Measurements from ENCODE around the gene TNK1. TPM values are rescaled to one million over a fixed set of nuclear protein-coding genes. Genes with fewer than 3 reads are reported as not detected.

TNK1 gene
- total and polyA plus RNA-seq, 2 experiments from 2014 or later, result 6.1 to 8.9 TPM

DNA sequence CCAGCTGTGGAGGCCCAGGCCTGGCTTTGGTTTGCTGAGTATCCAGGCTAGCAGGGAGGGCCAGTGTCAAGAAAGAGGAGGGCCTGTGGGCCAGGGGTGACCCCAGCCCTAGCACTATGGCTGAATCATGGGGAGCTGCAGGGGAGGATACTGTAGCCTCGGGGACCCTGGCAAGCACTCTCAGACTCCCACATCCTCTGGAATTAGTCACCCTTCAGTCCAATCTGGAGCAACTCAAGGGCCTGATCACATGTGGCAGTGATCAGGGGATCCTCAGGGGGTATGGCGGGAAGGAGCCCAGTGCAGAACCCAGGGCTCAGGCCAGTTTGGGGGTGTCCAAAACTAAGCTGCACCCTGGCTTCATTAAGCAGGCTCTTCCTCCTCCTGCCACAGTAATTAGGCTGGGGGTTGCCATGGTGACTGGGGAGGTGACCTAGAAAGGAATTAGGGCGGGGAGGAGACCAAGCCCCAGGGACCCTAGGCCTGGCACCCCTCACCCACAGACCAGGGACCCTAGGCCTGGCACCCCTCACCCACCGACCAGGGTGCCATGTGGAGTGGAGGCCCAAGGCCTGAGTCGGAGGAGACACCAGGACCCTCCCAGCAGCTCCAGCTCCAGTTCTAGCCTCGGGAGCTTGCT is 32.6 kb downstream of the TNK1 start:
- H3K9me2 ChIP-seq (ENCODE audit: insufficient read depth), result no peaks in the 10 kb centered on the region
- H3K36me3 Mint-ChIP-seq (ENCODE audit: low read depth), result peaks cover 38% of the 10 kb centered on the region
- peaks cover 24% of the 10 kb centered on the region for H3K4me1 Mint-ChIP-seq
- no peak overlapping the region for H3K4me3 ChIP-seq
- H3K27ac Mint-ChIP-seq, result no peak overlapping the region
- no peak overlapping the region for H3K4me2 ChIP-seq
- no peak overlapping the region; the same call in 2 of the 3 replicates for H3K4me3 Mint-ChIP-seq
- H3K27ac ChIP-seq (ENCODE audit: low read depth), result no peak overlapping the region
- no peak for DNase-seq (ENCODE audit: low spot score)
- 0 out of 2 replicates have a peak, but pooled peaks cover 4% of the 10 kb centered on the region for H3K4me1 ChIP-seq (ENCODE audit: insufficient read depth)
- H3K79me2 ChIP-seq (replicated peaks; ENCODE audit: insufficient read depth), result no peaks in the 10 kb centered on the region
- no peak for ATAC-seq
- no peaks in the 10 kb centered on the region; the same call in none of the 2 replicates for H4K20me1 ChIP-seq (replicated peaks; ENCODE audit: insufficient read depth)
- no peak overlapping the region for H2AFZ ChIP-seq
- no peaks in the 10 kb centered on the region; the same call in 1 of the 2 replicates for H3K36me3 ChIP-seq (ENCODE audit: insufficient read depth)
- no peaks in the 10 kb centered on the region for H3K9me3 Mint-ChIP-seq
- no peaks in the 10 kb centered on the region for H3K27me3 ChIP-seq (ENCODE audit: insufficient read depth)
- H3F3A ChIP-seq (replicated peaks; ENCODE audit: low read depth), result no peaks in the 10 kb centered on the region
- H3K27me3 Mint-ChIP-seq (ENCODE audit: insufficient read depth, low read depth, poor library complexity), result peaks cover 15% of the 10 kb centered on the region
- TF ChIP-seq ETS1 (IDR thresholded peaks at IDR 0.05), result no peak
- no peak for TF ChIP-seq EZH2 (IDR thresholded peaks at IDR 0.05; ENCODE audit: low read depth, unreplicated experiment)
- no peak for TF ChIP-seq EZH2phosphoT487 (IDR thresholded peaks at IDR 0.05; ENCODE audit: unreplicated experiment)
- TF ChIP-seq CREB1 (CRISPR knock-in tag; IDR thresholded peaks at IDR 0.05; ENCODE audit: low read depth), result no peak

DNA sequence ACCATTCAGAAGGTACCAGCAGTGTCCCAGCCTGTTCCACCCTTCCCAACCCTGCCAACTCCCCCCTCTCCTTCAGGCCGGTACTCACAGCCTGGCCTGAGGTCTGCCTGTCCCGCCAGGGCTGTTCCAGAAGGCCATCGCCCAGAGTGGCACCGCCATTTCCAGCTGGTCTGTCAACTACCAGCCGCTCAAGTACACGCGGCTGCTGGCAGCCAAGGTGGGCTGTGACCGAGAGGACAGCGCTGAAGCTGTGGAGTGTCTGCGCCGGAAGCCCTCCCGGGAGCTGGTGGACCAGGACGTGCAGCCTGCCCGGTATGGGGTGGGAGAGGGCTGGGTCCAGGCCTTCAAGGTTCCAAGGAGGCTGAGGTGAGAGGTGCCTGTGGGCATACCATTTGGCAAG is 33.9 kb downstream of the TNK1 start:
- Mint-ChIP-seq H3K4me3 (no peak overlapping the region), H3K9me3 (no peaks in the 10 kb centered on the region), H3K27me3 (ENCODE audit: insufficient read depth, low read depth, poor library complexity) (peaks cover 11% of the 10 kb centered on the region), H3K36me3 (ENCODE audit: low read depth) (peaks cover 28% of the 10 kb centered on the region), H3K4me1 (peaks cover 33% of the 10 kb centered on the region), H3K27ac (no peak overlapping the region)
- Histone ChIP-seq H3K27me3 (ENCODE audit: insufficient read depth) (no peaks in the 10 kb centered on the region), H3K4me1 (ENCODE audit: insufficient read depth) (no peaks in the 10 kb centered on the region), H3K9me2 (ENCODE audit: insufficient read depth) (no peaks in the 10 kb centered on the region), H3K4me3 (no peak overlapping the region), H2AFZ (no peak overlapping the region), H3K36me3 (ENCODE audit: insufficient read depth) (no peaks in the 10 kb centered on the region; the same call in 1 of the 2 replicates), H4K20me1 (replicated peaks; ENCODE audit: insufficient read depth) (no peaks in the 10 kb centered on the region; the same call in 1 of the 2 replicates), H3K27ac (ENCODE audit: low read depth) (no peak overlapping the region), H3F3A (replicated peaks; ENCODE audit: low read depth) (no peaks in the 10 kb centered on the region), H3K79me2 (replicated peaks; ENCODE audit: insufficient read depth) (no peaks in the 10 kb centered on the region), H3K4me2 (no peak overlapping the region)
- DNase-seq (ENCODE audit: low spot score) (no peak), ATAC-seq (no peak)
- TF ChIP-seq REST (IDR thresholded peaks at IDR 0.05; ENCODE audit: unreplicated experiment) (no peak), ZNF331 (CRISPR knock-in tag; IDR thresholded peaks at IDR 0.05; ENCODE audit: low read depth) (no peak), POLR2AphosphoS5 (IDR thresholded peaks at IDR 0.05; ENCODE audit: low read depth) (no peak), EZH2phosphoT487 (IDR thresholded peaks at IDR 0.05; ENCODE audit: unreplicated experiment) (no peak), ZNF114 (CRISPR knock-in tag; IDR thresholded peaks at IDR 0.05) (no peak), ETS1 (IDR thresholded peaks at IDR 0.05) (no peak), EZH2 (IDR thresholded peaks at IDR 0.05; ENCODE audit: low read depth, unreplicated experiment) (no peak), STAT1 (IDR thresholded peaks at IDR 0.05; ENCODE audit: unreplicated experiment) (no peak)
- TF ChIP-seq, protein P1, sequence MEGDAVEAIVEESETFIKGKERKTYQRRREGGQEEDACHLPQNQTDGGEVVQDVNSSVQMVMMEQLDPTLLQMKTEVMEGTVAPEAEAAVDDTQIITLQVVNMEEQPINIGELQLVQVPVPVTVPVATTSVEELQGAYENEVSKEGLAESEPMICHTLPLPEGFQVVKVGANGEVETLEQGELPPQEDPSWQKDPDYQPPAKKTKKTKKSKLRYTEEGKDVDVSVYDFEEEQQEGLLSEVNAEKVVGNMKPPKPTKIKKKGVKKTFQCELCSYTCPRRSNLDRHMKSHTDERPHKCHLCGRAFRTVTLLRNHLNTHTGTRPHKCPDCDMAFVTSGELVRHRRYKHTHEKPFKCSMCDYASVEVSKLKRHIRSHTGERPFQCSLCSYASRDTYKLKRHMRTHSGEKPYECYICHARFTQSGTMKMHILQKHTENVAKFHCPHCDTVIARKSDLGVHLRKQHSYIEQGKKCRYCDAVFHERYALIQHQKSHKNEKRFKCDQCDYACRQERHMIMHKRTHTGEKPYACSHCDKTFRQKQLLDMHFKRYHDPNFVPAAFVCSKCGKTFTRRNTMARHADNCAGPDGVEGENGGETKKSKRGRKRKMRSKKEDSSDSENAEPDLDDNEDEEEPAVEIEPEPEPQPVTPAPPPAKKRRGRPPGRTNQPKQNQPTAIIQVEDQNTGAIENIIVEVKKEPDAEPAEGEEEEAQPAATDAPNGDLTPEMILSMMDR (conservative IDR thresholded peaks at IDR 0.05; ENCODE audit: low read depth in 2 of 2), result no peak
